ENCODE data around the gene NFAM1.

- TF ChIP-seq CTCF (IDR thresholded peaks at IDR 0.05) (no peak), POLR2A (IDR thresholded peaks at IDR 0.05) (no peak)
Observed at GRCh38 chr22:42400811-42401534, 31.2 kb downstream of the NFAM1 start.
